Spleen (tissue), 7 donors: ENCODE data around the gene USP33.

ENCODE experiments used
- POLR2A ChIP-seq, 3 donors: fragments of 450-650 bp; IDR thresholded peaks; one replicate each; pipeline ENCODE4 v1.5.1; 2017; ENCODE audit warnings: antibody characterized with exemption in 3 of 3, mild to moderate bottlenecking in 1 of 3
- POLR2AphosphoS5 ChIP-seq, 3 donors: sonication (generic); formaldehyde crosslinking; IDR thresholded peaks; one replicate each; pipeline ENCODE4 v1.5.1; 2017; ENCODE audit warnings: antibody characterized with exemption in 3 of 3
- TF ChIP-seq, protein P1 (sequence below), 11 experiments: fragments of 200-600 bp in 7 of 11; fragments of 450-650 bp in 4 of 11; sonication (generic) in 4 of 11; IDR thresholded peaks in 8 of 11; conservative IDR thresholded peaks in 3 of 11; 1 replicate in 7 of 11; 2 replicates in 4 of 11; pipeline versions ENCODE4 v1.4.0 to v1.8.0; 2016 to 2021; ENCODE audit warnings: antibody characterized with exemption in 11 of 11, inconsistent platforms in 4 of 11, mild to moderate bottlenecking in 1 of 11
- donor health status: DM: no; HTN: no; CAD: no; lungs with moderate emphysema.
- donor health status: DM: no; HTN: no; CAD: no.
- donor health status: DM: no; HTN: no; CAD: no.

DNA sequence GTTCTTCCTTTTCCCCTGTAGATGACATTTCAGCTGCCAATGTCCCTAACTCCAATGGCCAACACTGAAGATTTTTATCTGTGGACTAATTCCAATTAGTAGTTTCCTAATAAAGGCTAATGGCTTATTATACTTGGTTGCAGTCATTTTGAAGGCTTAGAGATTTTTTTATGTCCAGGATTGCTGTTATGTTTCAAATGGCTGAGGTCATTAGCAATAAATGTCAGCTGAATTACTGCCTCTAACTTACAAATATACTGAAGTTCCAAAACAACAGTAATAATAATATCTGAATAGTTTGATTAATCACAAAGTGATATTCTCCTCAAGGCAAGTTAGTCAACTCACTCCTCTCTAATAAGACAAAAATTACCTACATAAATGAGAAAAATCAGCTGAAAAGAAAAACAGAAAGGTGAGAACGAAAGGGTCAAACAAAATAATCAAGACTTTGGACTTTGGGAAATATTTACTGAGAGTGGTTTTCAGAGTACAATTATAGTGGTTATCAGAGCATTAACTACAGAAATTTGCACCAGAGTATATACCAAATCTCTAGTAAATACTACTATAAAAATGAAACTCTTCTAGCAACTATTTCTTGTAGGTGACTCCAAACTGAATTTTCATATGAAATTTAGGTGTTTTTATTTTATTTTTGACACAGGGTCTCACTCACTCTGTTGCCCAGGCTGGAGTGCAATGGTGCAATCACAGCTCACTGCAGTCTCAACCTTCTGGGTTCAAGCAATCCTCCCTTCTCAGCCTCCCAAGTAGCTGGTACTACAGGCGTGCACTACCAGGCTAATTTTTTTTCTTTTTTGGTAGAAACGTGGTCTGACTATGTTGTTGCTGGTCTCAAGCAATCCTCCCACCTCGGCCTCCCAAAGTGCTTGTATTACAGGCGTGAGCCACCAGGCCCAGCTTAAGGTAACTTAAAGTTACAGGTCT, 80.7 kb downstream of the USP33 start:
- TF ChIP-seq POLR2A (IDR thresholded peaks at IDR 0.05): no peak
- TF ChIP-seq, protein P1, sequence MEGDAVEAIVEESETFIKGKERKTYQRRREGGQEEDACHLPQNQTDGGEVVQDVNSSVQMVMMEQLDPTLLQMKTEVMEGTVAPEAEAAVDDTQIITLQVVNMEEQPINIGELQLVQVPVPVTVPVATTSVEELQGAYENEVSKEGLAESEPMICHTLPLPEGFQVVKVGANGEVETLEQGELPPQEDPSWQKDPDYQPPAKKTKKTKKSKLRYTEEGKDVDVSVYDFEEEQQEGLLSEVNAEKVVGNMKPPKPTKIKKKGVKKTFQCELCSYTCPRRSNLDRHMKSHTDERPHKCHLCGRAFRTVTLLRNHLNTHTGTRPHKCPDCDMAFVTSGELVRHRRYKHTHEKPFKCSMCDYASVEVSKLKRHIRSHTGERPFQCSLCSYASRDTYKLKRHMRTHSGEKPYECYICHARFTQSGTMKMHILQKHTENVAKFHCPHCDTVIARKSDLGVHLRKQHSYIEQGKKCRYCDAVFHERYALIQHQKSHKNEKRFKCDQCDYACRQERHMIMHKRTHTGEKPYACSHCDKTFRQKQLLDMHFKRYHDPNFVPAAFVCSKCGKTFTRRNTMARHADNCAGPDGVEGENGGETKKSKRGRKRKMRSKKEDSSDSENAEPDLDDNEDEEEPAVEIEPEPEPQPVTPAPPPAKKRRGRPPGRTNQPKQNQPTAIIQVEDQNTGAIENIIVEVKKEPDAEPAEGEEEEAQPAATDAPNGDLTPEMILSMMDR (IDR thresholded peaks at IDR 0.05 in 8 of 11, conservative IDR thresholded peaks at IDR 0.05 in 3 of 11): no peak
- TF ChIP-seq POLR2AphosphoS5 (IDR thresholded peaks at IDR 0.05): no peak
